ENCODE measurements around the gene SATB1.
"Not testable (repeated sequence)": the region's sequence is repeated elsewhere in the genome, so short reads cannot be mapped to it uniquely, and the experiment has no call there.

SATB1 gene

DNA sequence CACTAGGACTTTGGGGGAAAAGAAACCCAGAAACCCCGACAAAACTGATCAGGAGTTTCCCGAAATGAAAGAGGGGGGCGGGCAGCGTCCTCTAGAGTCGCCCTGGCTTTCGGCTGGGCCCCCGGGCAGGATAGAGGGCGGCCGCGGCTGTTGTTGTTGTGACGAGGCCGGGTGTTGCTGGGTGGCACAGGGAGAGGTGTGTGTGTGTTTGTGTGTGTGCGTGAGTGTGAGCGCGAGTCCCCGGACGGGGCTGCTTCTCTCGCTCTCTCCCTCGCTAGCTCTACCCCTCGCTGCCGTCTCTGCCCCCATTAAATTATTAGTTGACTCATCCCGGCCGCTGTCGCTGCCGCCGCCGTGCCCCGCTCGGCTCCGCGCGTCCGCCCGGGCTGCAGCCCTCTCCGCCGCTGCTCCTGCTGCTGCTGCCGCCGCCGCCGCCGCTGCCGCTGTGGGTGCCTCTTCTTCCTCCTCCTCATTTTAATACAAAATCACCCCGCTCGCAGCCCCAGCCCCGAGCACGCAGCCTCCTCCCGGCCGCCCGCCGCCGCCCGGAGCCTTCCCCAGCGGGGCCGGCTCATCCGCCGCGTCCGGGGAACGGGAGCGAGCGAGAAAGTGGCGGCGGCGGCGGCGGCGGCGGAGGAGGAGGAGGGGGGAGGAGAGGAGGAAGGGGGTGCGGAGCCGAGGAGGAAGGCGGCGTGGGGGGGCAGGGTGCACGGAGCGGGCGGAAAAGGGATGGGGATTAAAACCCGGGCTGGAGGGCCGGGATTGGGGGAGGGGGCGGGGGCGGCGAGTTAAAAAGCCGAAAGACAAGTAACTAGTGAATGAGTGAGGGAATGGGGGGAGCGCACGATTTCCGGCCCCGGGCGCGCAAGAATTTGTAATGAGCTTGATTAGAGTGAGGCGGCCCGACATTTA is at the start of gene SATB1:
Gene SATB1, minus strand, starts transcription at position 611 of the 912 bp plus-strand sequence. CDS start 4,372 bp downstream, outside the sequence.
- DNase-seq (ENCODE audit: low read depth in 1 of 2, low spot score in 1 of 2), result peak; percentile 46 to 49

DNA sequence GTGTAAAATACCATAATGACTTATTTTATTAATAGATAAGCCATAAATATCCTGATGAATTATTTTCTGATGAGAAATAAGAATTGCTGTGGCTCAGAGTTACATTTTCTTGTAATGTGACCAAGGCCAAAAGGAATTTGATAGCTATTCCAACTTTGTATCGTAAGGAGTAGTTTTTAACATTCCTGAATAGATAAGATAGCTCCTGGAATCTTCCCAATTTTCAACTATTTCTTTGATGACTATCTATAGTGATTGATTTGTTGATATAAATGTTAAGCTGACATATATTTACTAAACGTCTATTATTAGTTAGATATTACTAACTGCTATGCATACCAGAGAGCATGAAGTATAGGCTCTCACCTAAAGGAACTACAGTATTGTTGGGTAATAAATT is 49.1 kb upstream of the SATB1 start:
- no peak for DNase-seq (ENCODE audit: low read depth in 1 of 2, low spot score in 1 of 2)

DNA sequence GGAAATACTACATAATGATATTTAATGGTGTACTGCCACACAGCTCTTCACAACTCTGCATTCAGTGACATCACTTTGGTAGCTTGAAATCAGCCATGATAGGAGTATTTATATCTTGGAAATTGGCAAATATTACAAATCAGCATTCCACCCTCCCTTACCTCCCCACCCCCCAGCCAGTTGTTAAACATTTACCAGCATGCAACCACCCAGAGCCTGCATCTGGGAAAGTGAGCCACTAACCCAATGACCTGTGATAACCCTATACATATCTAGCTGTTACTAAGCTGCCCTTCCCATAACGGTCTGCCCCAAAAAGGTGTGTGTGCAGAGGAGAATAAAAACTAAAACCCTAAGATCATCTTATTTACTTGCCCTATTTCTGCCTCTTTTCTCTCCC is 44.6 kb upstream of the SATB1 start:
- DNase-seq (ENCODE audit: low read depth in 1 of 2, low spot score in 1 of 2), result no peak

DNA sequence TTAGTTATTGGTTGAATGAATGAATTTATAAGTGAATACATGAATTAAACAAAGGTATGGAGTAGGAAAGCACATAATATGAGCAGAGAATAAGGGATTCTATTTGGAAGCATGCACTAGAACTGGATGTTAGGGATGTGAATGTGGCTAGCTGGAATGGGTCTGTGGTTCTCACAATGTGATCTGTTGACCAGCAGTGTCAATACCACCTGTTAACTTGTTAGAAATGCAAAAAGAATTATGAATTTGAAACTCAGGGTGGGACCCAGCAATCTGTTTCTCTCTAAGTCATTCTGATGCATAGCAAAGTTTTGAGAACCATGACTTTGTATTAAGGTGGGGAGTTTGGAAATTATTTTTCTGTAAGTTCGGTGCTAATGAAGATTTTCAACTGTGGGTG is 41.0 kb upstream of the SATB1 start:
- DNase-seq (ENCODE audit: low read depth in 1 of 2, low spot score in 1 of 2), result no peak

DNA sequence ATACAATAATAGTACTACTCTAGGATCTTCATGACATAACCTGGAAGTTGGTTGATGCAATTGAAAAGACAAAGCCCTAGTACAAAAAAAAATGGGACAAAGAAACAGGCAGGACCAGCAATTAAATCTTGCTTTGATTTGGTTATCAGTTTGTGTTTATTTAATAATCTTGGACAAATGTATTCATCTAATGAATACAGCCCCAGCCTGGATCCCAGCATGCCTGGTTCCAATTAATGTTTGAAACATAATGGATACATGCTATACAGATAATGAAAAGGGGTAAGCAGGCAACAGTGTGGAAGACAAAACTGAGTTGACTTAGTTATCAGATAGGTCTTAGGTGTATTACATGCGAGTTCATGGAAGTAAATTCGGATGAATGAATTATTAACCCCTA is 29.6 kb upstream of the SATB1 start:
- no peak for DNase-seq (ENCODE audit: low read depth in 1 of 2, low spot score in 1 of 2)

DNA sequence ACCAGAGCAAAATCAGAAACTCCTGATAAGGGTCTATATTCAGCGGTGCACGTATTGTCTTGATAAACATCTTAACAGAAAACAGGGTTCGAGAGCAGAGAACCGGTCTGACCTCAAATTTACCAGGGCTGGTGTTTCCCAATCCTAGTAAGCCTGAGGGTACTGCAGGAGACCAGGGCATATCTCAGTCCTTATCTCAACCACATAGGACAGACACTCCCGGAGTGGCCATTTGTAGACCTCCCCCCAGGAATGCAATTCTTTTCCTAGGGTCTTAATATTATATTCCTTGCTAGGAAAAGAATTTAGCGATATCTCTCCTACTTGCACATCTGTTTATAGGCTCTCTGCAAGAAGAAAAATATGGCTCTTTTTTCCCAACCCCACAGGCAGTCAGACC is 24.5 kb upstream of the SATB1 start:
- not testable (repeated sequence) for DNase-seq (ENCODE audit: low read depth in 1 of 2, low spot score in 1 of 2)

DNA sequence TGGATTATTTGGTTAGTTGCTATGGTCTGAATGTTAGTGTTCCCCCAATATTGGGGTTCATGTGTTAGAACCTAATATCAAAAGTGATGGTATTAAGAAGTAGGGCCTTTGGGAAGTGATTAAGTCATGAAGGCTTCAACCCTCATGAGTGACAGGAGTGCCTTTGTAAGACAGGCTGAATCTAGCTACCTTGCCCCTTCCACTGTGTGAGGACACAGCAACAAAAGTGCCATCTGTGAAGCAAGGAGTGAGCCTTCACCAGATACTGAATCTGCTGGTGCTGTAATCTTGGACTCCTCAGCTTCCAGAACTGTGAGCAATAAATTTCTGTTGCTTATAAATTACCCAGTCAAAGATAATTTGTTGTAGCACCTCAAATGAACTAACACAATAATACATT is 22.6 kb upstream of the SATB1 start:
- DNase-seq (ENCODE audit: low read depth in 1 of 2, low spot score in 1 of 2), result no peak

DNA sequence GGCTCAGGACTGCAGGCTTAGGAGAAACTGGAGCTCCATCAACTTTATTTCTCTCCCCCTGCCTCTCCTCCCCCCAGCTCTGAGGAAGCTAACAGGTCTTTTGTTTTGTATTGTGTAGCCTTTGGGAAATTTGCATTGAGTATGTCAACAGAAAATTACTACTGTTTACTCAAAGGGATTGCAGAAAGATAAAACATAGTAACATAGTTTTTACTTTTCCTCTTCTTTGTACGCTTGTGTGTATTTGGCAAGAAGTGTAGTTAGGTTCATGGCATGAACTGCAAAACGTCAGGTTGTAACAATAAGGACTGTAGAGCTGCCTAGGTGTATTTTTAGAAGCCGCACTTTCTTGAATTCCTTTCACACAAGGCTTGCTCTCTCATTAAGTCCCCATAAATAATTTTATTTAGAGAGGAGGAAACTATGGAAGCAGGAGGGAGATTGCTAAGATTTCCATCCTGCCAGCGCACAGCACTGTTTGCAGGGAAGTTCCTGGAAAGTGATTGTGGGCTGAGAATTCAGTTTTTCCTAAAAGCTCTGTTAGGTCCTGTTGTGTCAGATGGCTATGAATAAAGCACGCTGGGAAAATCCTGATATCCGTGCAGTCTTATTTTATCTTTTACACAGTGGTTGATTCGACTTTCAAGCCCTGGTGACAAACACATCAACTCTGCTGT is 21.1 kb upstream of the SATB1 start:
- DNase-seq (ENCODE audit: low read depth in 1 of 2, low spot score in 1 of 2), result no peak

DNA sequence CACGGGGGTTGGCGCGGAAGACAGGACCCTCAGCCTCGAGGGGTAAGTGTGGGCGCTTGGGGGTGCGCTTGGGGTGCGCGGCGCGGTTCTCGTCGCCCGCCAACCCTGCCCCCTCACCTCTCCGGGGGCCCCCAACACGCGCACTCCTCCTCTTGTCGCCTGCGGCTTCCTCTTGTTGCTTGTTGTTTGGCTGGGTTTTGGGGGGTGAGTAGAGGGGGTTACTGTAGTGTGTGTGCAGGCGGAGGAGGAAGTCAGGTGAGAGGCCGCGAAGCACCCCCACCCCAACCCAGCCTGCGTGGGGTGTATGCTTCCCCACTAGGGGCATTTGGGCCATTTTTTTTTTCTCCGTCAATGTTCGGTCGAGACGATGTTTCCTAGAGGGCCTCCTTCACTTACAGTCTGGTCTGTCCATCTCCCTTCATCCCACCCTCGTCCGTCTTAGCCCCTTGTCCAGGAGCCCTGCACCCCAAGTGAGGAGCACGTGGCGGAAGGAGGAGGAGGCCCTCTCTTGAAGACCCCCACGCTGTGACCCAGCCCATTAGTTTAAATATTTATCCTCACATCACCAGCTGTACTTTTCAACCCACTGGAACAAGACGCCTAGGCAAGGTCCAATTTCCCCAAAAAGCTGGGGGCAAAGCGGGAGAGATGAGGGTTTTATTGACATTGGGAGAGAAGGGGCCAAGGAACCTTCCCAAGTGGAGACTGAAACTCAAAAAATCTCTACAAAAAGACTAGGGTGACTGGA is 20.4 kb upstream of the SATB1 start:
- DNase-seq (ENCODE audit: low read depth in 1 of 2, low spot score in 1 of 2), result peak; percentile 44 to 56

DNA sequence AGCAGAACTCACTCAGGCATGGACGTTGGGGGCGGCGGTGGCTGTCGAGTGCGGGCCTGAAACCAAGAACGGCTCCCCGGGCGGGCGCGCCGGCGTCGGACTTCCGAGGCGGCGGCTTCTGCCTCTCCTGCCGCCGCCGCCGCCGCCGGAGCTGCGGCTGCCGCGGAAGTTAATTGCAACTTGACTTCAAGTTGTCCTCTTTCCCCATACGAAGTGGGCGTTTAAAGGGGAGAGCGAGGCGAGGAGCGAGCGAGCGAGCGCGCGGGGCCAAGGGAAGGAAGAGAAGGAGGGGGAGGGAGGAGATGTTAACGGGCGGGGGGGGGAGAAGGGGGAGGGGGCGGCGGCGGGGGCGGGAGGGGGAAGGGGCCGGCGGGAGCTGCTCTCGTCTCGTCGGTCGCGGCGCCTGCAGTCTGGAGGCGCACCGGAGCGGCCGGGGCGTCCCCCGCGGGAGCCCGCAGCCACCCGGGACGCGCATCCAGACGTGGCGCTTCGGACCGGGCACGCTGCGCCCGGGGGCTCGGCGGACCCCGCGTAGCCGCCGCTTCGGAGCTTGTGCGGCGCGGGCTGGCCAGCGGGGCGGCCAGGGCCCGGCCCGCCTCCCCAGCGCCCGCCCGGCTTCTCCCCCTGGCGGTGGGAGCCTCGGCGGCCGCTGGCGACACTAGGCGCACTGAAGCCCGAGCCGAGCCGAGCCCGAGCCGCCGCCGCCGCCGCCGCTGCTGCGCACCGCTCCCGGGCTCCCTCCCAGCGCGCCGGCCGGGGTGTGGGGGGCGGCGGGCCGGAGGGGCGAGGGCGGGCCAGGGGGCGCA is 19.7 kb upstream of the SATB1 start:
- DNase-seq (ENCODE audit: low read depth in 1 of 2, low spot score in 1 of 2), result peak; percentile 51 to 68

DNA sequence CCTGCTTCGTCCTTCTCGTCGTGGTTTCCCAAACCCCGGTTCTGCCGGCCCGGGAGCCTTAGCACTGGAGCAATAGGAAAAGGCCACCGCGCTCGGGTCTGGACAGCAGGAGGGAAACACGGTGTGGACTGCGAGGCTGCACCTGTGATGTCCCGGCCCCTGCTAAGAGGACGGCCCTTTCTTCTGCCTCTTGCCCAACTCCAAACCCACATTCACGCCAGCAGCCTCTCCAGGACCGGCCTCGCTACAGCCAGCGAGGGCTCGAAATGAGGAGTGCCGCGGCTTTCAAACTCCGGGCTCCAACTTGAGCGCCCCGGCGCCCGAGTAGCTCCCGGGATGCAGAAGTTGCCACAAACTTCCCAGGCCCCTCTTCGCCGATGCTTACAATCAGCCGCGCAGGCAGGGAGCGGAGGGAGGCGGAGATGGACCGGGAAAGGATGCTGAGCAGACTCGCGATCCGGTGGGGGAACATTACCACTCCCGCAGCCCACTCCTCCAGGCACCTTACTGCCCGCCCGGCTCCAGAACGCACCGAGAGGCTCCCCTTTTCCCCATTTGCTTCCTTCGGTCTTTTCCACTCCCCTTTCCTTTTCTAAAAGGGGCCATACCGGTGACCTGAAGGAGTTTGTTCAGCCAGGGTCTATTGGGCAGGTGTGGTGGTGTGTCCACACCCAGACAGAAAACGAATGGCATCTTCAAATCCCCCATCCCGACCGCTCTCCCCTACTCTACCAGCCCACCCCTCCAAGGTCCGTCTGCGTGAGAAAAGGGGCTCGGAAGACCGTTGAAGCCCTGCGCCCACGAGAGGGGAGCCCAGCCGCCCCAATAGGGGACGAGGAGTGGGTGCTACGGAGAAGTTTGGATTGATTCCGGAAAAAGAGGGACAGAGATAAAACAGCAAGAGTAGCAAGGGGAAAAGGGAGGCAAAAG is 18.8 kb upstream of the SATB1 start:
- peak in 1 of 2 donors; percentile 18 for DNase-seq (ENCODE audit: low read depth in 1 of 2, low spot score in 1 of 2)

DNA sequence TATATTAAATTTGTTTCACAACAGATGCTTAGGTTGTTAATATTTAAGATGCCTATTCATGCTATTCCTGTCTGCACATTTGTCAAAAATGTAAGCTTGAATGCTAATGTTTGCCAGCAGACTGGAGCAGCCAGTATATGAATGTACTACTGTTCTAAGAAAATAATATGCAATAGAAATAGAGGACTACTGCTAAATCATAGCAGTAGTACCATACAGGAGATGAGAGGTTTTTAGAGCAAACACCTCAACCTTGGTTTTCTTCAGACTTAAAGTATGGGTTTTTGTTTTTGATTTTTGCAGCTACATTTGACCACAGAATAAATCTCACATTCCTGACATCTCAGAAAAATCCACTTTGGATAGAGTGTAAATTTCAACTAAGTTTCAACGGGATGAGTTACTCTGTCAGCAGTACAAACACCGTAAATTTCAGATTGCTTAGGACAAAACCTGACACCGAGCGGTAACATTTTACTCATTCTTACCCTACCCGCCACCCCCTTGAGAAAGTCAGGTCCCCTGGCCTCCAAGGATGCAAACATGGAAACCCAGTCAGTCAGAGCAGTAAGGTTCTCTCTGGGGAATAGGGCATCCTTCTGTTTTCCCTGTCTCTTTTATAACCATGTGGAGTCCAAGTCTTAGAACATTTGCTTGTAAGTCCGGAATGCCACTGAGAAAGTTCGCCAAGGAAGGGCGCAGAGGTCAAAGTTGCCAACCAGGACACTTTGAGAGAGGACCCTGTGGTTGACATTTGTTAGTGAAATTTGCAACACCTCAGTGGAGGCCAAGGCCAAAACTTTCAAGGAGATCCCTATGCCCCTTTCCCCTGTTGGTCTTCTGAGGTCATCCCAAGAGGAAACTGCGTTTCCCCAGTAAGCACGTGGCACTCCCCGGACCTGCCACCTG is 17.9 kb upstream of the SATB1 start:
- DNase-seq (ENCODE audit: low read depth in 1 of 2, low spot score in 1 of 2), result no peak

DNA sequence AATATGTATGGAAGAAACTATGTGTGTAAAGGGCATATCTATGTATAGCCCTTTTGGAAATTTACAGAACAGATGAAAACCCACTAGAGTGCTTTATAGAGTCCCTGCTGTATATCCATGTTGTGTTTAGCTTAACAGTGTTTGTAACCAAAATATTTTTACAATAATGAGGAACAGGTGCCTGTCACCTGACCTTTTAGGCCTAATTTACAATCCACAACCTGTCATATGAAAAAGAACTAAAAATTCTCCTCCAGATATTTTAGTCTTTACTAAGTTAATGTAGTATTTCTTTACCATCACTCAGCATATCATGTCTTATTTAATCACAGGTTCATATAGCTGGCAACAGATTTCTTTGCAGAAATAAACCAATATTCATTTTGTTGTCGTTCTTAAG is 16.4 kb upstream of the SATB1 start:
- DNase-seq (ENCODE audit: low read depth in 1 of 2, low spot score in 1 of 2), result no peak

DNA sequence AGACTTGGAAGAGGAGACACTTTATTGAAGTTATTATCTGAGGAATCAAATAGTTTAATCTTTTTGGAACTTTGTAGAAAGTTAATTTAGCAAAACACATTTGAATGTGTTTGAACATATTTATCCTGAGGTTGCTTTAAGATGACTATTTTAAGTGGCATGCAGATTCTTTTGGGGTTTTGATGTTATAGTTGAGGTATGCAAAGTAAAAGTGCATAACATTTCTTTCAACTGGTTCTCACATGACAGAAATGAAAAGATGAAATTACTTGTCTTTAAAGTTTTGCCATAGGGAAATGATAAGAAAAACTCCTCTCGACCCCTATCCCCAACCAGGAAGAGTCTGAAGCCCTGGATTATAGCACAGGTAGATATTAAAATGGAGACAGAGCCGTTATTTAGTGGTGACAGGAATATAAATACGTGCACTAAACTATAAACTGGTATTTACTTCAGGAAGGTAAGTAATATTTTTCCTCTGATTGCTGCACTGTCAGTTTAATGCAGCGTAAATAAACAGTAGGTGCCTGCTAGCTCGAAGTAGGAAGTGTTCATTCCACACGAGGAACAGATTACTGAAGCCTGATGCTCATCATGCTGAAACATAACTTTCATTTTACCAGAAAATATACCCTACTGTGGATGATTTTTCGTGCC is 15.1 kb upstream of the SATB1 start:
- no peak for DNase-seq (ENCODE audit: low read depth in 1 of 2, low spot score in 1 of 2)

DNA sequence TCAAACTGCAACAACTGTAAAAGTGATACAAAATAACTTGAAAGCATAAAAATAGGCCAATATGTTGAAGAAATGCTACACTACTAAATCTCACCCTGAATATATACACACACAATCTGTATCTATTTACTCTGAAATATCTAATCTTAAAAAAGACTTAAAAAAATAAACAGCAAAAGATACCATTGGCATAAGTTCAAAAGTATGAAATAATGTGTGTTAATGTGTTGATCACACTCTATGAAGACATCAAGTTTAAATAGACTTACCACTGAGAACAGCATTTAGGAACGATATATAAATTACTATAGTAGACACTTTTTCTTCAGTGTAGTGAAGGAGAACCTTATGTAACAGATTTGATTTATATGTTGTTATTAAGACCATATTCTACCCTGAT is 14.1 kb upstream of the SATB1 start:
- no peak for DNase-seq (ENCODE audit: low read depth in 1 of 2, low spot score in 1 of 2)

DNA sequence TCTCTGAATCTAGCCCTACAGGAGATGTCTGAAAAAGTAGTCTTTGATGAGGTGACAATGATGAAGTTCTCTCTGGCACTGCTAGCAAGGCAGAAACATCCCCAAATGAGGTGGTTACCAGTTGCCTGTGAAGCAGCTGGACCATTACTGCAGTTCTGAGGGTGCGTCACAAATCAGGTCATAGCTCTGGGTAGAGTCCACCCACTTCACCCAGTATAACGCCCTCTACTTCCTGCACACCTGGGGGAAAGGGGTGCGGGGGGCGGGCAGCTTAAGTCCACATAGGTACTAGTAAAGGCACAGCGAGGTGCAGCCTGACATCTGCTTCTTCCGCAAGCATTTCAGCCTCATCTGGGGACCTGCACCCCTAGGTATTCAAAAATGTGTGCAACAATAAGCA is 13.4 kb upstream of the SATB1 start:
- peak in 1 of 2 donors; percentile 31 for DNase-seq (ENCODE audit: low read depth in 1 of 2, low spot score in 1 of 2)

DNA sequence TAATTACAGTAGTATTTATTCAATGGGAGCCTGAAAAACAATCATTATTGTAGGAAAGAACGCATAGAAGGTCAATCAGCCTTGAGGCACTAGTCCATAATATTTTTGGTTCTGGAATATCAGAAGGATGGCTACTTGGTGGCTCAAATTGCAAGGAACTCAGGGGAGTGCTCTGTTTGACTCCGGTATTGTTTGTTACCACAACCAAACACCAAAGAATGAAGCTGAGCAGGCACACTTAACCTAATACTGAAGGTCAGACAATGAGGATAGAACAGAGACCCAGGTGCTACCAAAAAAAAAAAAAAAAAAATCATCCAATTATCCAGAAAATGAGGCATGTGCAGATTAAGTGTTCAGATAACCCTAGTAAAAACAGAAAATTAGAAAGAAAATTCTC is 11.1 kb upstream of the SATB1 start:
- no peak for DNase-seq (ENCODE audit: low read depth in 1 of 2, low spot score in 1 of 2)

DNA sequence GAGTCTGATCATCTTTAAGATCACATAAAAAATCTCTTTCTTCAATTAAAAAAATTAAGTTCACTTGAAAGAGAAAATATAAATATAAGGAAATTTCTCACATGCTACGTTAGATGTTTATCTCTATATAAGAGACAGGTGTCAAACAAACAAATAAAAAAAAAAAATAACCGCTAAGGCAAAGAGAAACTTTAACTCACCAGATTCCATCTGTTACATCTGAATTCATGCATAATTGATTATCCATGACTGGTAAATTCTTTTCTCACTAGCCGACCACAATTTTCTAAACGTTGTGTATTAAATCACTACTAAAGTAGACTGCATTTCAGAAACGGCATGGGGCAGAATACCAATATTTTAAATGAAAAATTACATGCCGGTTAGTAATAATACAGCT is 9.6 kb upstream of the SATB1 start:
- no peak for DNase-seq (ENCODE audit: low read depth in 1 of 2, low spot score in 1 of 2)
